GM12865 (cell line): ENCODE data around the gene GRB10.

ENCODE experiments used
- DNase-seq: peaks from one replicate; pipeline ENCODE4 v3.0.0; 2010; ENCODE audit warnings: low read depth
- H3K4me3 ChIP-seq: 2 replicates; pipeline ENCODE4 v1.5.1; 2011; ENCODE audit warnings: mild to moderate bottlenecking, low read depth, low read length, control low read depth
- CTCF ChIP-seq: IDR thresholded peaks from 2 replicates; pipeline ENCODE4 v1.5.1; 2011; ENCODE audit warnings: low read length, control low read depth, low read depth, inconsistent platforms; ENCODE audit not compliant: insufficient read depth; ENCODE audit errors: missing control alignments

Gene GRB10

GRCh38 chr7:50564171-50564570 lies 218.5 kb downstream of the GRB10 start:
- DNase-seq = no peak
- H3K4me3 ChIP-seq = no peak overlapping the region
- no peak for TF ChIP-seq CTCF

- no peak for TF ChIP-seq CTCF
- no peak overlapping the region for H3K4me3 ChIP-seq
- no peak for DNase-seq
These were observed 220.6 kb downstream of the GRB10 start for GRCh38 chr7:50562136-50562535.

DNA sequence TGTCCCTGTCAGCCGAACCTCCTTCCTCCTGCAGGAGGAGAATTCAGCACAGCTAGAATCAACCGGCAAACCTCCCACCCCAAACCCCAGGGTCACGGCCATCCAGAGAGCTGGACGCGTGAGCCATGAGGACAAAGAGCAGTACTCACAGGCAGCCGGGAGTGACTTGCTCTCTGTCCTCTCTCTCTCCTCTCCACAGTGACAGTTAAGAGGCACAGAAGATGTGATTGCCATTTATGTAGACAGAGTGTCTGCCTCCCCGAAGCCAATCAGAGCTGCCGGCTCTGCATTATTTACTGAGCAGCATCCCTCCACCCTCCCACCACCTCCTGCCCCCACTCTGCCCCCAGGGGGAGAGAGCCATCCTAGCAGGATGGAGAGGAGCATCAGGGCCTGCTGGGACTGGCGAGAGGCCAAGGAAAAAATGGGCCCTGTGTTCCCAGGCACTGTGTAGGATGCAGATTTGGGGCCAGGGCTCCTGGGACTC lies 221.8 kb downstream of the GRB10 start:
- TF ChIP-seq CTCF = no peak
- DNase-seq = no peak
- no peak overlapping the region for H3K4me3 ChIP-seq

- DNase-seq = no peak
- TF ChIP-seq CTCF = no peak
- no peak overlapping the region for H3K4me3 ChIP-seq
These were observed 222.8 kb downstream of the GRB10 start for GRCh38 chr7:50559881-50560280.

- no peak for DNase-seq
- no peak for TF ChIP-seq CTCF
These were observed 224.2 kb downstream of the GRB10 start for GRCh38 chr7:50558294-50559053.

GRCh38 chr7:50557099-50557498 lies 225.6 kb downstream of the GRB10 start:
- H3K4me3 ChIP-seq = no peak overlapping the region
- TF ChIP-seq CTCF = no peak
- DNase-seq = no peak

More at GRCh38 chr7:50558294-50559053, 224.2 kb downstream of the GRB10 start:
- no peak overlapping the region for H3K4me3 ChIP-seq

DNA sequence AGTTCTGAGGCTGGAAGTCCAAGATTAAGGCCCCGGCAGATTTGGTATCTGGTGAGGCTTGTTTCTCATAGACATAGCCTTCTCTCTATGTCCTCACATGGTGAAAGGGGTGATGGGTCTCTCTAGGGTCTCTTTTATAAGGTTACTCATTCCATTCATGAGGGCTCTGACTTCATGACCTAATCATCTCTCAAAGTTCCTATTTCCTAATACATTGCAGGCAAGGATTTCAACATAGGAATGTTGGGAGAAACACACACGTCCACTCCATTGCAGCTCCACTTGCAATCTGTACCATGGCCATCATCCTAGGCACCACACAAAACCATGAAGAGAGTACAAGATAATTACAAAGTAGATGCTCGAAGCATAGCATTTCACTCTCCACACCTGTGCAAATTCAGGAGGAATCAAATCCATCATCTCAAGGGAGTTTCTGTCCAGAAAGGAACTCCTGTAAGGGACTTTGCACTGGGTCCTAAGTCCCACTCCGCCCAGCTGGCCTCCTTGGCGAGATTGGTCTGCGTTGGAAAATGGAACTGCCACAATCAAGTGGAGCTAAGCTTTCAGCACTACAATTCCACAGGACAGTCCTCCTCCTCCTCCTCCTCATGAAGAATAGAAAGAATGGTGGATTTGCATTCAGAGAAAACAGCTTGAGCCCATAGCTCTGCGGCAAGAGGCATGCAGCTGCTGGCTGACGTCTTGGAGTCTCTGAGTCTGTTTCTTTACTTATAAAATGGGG lies 226.3 kb downstream of the GRB10 start:
- DNase-seq = no peak
- no peak for TF ChIP-seq CTCF
- H3K4me3 ChIP-seq = no peak overlapping the region
